ENCODE data around the gene TENM3. TPM values are rescaled to one million over a fixed set of nuclear protein-coding genes. Genes with fewer than 3 reads are reported as not detected.

Gene TENM3
- polyA plus RNA-seq, 1 donor: 19.5 TPM

- DNase-seq: no peak
Measured at GRCh38 chr4:182567119-182567518, 323.9 kb downstream of the TENM3 start.

DNA sequence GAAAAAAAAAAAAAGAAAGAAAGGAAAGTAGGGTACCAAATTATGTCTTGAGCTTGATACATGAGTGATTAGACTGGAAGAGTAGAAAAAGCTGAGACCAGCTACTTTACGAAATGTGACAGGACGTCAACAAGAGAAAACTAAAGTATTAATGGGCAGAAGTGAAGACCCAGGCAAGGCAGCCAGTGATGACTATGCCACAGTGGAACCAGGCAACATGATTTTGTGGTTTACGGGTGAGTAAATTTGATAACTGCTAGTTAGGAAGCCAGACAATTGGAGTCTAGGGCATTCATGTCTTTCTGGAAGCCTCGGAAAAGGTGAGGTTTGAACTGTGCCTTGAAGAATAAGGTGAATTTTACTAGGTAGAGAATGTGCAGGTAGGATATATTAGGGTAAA is 326.4 kb downstream of the TENM3 start:
- no peak for DNase-seq

- no peak for DNase-seq
Measured at GRCh38 chr4:182574706-182575105, 331.5 kb downstream of the TENM3 start.

DNA sequence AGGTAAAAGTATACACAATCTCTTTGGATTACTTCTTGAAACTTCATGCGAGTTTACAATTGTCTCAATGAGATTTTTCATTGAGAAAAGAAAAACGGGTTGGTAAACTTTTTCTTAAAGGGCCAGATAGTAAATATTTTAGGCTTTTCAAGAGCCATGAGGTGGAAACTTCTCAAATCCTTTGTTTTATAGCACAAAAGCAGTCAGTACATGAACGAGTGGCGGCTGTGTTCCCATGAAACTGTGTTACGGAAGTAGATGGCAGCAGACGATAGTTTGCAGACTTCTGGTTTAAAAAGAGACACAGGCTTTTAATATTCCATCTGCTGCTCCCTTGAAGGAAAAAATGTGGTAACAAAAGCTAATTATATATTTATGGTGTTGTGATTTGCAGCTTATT is 332.0 kb downstream of the TENM3 start:
- no peak for DNase-seq

DNA sequence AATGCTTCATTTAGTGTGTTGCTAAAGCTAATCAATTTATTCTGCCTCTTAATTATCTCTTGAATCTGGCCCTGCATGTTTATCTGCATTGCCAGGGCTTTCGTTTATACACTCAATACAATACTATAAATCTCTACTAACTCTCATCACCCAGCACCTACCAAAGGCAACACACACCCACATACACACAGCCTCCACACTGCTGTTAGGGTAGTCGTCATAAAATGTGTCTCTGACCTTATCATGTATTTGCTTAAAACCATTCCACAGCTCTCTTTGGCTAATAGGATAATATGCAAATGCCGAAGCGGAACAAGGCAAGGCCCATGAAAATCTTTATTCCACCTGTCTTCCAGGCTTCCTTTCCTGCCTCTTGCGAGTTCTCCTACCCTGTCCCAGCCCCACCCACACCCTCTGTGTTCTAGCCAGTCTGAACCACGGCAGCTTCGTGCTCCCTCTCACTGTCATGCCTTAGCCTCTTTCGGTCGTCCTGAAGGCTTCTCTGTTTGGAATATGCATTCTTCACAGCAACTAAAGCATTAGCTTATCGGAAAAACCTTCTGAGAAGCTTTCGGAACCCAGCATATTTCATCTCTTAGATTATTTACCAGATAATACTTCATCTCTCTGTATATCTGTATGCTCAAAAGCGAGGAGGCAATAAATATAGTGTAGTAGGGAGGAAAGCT is 333.5 kb downstream of the TENM3 start:
- no peak for DNase-seq

- no peak for DNase-seq
Measured at GRCh38 chr4:182577411-182577810, 334.2 kb downstream of the TENM3 start.

DNA sequence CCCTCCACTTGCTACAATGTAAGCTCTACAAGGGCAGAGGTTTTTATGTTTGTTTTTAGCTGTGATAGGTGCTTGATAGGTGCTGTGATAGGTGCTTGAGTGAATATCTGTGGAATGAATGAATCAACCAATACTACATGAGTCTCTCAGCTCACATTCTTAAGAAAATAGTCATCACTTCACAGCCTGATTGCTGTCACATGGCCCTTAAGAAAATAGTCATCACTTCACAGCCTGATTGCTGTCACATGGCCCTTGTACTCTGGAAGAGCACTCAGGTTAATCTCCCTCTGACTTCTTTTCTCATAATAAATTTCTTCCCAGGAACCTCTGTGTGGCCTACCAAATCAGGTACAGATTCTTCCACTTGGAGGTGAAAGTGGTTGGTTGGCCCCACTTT is 335.2 kb downstream of the TENM3 start:
- no peak for DNase-seq

- no peak for DNase-seq
Measured at GRCh38 chr4:182582245-182582644, 339.0 kb downstream of the TENM3 start.

GRCh38 chr4:182583703-182584415 is 340.7 kb downstream of the TENM3 start:
- no peak for DNase-seq

- no peak for DNase-seq
Measured at GRCh38 chr4:182585321-182585720, 342.1 kb downstream of the TENM3 start.

DNA sequence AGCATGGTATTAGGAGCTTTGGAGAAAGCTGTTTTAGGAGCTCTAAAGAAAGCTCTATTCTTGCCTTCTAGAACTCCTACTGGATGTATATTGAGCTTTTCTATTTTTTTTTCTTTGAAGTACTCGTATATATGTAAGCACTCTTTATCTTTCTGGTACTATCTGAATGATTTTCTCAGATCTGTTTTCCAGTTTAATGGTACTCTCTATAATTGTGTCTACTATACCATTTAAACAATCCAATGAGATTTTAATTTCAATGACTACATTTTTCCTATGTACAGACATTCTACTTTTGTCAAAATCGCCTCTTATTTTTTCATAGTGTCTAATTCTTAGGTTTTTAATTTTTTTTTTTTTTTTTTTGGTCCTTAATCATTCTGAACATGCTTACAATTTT is 345.9 kb downstream of the TENM3 start:
- no peak for DNase-seq

DNA sequence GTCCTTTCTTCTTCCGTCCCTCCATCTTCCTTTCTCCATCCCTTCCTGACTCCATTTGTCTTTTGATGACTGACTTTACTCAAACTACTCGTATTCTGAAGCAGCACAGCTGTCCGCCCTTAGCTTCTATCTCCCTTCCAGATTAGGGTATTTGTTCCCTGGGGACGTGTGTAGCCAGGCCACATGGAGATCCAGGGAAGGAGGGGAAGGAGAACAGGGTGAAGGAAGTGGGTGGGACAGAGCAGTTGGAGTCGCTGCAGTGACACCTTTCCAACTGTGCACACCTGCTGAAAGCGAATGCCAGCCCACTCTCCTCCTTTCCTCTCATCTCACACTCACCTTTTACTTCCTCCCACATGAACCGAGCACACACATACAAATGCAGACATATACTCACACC is 350.2 kb downstream of the TENM3 start:
- DNase-seq: no peak

GRCh38 chr4:182593864-182594263 is 350.7 kb downstream of the TENM3 start:
- no peak for DNase-seq

GRCh38 chr4:182600093-182600492 is 356.9 kb downstream of the TENM3 start:
- DNase-seq: no peak

GRCh38 chr4:182600856-182601255 is 357.7 kb downstream of the TENM3 start:
- DNase-seq: no peak

DNA sequence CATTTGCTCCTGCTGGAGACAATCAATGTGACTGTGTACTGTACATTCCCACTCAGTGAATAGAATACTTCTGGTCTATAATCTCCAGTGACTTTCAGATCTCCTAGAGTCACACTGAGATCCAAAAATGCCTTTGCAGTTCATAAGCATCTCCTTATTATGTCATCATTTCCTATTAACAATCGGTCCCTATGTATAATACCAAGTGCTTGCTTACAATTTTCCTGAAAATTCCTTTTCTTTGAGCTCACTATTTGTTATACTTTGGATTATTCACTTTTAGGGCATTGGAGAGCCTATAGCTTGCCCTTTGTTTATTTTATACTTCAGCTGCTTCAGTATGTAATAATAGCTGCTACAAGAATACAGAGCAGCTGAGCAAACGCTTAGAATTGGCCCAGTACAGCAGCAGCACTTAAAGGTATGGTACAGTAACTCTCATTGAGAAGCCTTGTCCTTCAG is 361.0 kb downstream of the TENM3 start:
- DNase-seq: no peak

- DNase-seq: no peak
Measured at GRCh38 chr4:182604953-182605352, 361.8 kb downstream of the TENM3 start.

GRCh38 chr4:182608525-182608924 is 365.3 kb downstream of the TENM3 start:
- no peak for DNase-seq

GRCh38 chr4:182616476-182616875 is 373.3 kb downstream of the TENM3 start:
- no peak for DNase-seq

GRCh38 chr4:182619660-182620059 is 376.5 kb downstream of the TENM3 start:
- no peak for DNase-seq

DNA sequence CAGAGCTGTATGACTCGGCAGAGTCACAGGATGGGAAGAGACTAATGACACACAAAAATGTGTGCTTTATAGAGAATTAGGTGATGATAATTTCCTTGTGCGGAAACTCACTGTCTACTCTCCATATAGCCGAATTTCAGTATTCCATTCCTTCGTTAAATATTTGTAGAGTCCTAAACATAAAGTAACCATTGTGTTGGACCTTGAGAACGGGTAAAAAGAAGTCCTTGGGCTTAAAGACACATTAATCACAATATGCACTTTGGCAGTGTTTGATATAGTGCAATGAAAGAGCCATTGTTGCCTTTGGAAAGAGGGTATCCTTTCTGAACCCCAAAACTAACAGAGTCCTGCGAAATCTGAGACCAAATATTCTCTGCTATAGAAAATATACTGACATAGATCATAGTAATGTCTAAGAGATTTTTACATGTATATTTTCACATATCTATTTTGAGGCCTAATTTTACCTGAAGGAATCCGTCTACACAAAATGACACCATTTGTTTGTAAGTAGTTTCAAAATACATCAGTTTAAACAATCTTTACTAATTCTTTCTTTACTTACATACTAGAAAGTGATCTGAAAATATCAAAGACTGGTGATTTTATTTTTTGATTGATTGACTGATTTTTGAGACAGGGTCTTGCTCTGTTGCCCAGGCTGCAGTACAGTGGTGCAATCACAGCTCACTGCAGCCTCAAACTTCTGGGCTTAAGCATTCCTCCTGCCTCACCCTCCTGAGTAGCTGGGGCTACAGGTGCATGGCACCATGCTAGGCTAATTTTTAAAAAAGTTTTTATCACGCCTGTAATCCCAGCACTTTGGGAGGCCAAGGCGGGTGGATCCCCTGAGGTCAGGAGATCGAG is 377.1 kb downstream of the TENM3 start:
- DNase-seq: no peak

DNA sequence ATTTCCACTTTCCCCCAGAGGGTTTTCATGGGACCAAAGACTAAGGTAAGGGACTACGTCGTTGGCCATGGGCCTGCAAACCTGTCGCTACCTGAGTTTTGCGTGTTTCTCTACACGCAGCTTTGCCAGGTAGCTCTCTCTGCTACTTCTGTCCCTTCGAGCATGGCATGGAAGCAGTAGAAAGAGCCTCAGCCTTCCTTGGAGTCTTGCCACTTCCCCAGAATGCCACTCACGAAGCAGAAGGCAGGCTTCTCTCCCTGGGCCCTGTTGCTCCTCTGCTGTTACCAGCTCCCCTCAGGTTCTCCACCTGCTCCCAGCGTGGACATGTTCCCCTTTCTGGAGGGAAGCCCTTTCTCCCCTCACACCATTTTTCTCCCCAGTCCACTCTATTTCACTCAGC is 381.1 kb downstream of the TENM3 start:
- DNase-seq: no peak

GRCh38 chr4:182625193-182625592 is 382.0 kb downstream of the TENM3 start:
- DNase-seq: no peak

All from left kidney (tissue), 2 donors.